CD4-positive, alpha-beta T cell (primary cell): Measurements from ENCODE around the gene SGCE. TPM values are rescaled to one million over a fixed set of nuclear protein-coding genes. Genes with fewer than 3 reads are reported as not detected.

Source experiments
- ATAC-seq: fragments of 200-7000 bp; cut with Tn5 transposase; one replicate; pipeline ENCODE4 v1.10.0; 2022; ENCODE audit warnings: mild to moderate bottlenecking; ENCODE audit not compliant: poor library complexity
- CTCF ChIA-PET: fragments of 350-600 bp; sonication (Branson Sonifier 250); formaldehyde crosslinking; loops from one replicate; lab custom pipeline; 2021; ENCODE audit warnings: antibody characterized with exemption, inconsistent platforms; lab: Charles Lee
- POLR2A ChIA-PET: fragments of 350-600 bp; sonication (Branson Sonifier 250); formaldehyde crosslinking; loops from one replicate; lab custom pipeline; 2021; ENCODE audit warnings: antibody characterized with exemption, inconsistent platforms; lab: Charles Lee
- DNase-seq, 14 experiments: peaks; one replicate each; pipeline ENCODE4 v3.0.0-alpha.2; 2013 to 2020; ENCODE audit warnings: mixed read lengths in 2 of 14
- H3K27ac ChIP-seq, 2 donors: one replicate each; pipeline versions ENCODE4 v1.5.1 to v1.7.0; 2013; ENCODE audit warnings: low read length in 2 of 2, low read depth in 1 of 2, mild to moderate bottlenecking in 1 of 2
- H3K27me3 ChIP-seq, 2 experiments: 1 replicate in 1 of 2; 2 replicates in 1 of 2; pipeline versions ENCODE4 v1.6.1 to v1.7.0; 2013; ENCODE audit warnings: low read length in 2 of 2, control low read depth in 1 of 2, mild to moderate bottlenecking in 1 of 2, moderate library complexity in 1 of 2; ENCODE audit not compliant: insufficient read depth in 2 of 2, control insufficient read depth in 1 of 2
- H3K36me3 ChIP-seq: one replicate; pipeline ENCODE4 v1.6.1; 2013; ENCODE audit warnings: low read length, control low read depth; ENCODE audit not compliant: insufficient read depth
- H3K4me1 ChIP-seq: one replicate; pipeline ENCODE4 v1.6.1; 2013; ENCODE audit warnings: low read length, control low read depth; ENCODE audit not compliant: insufficient read depth
- H3K4me3 ChIP-seq: one replicate; pipeline ENCODE4 v1.5.1; 2013; ENCODE audit warnings: mild to moderate bottlenecking, low read length, moderate library complexity
- H3K9me3 ChIP-seq, 2 experiments: 1 replicate in 1 of 2; 2 replicates in 1 of 2; pipeline versions ENCODE4 v1.6.1 to v1.7.0; 2013; ENCODE audit warnings: low read length in 2 of 2, mild to moderate bottlenecking in 2 of 2, control low read depth in 1 of 2, moderate library complexity in 1 of 2; ENCODE audit not compliant: control insufficient read depth in 1 of 2, insufficient read depth in 1 of 2
- H3K27ac Mint-ChIP-seq: one replicate; pipeline ENCODE4 v1.8.0; 2020; ENCODE audit warnings: mixed read lengths
- H3K27me3 Mint-ChIP-seq: one replicate; pipeline ENCODE4 v1.8.0; 2021; ENCODE audit warnings: mixed read lengths
- H3K36me3 Mint-ChIP-seq: one replicate; pipeline ENCODE4 v1.8.0; 2021; ENCODE audit warnings: low read depth, mixed read lengths
- H3K4me1 Mint-ChIP-seq: one replicate; pipeline ENCODE4 v1.8.0; 2021; ENCODE audit warnings: low read depth, mixed read lengths
- H3K4me3 Mint-ChIP-seq: one replicate; pipeline ENCODE4 v1.8.0; 2020; ENCODE audit warnings: mild to moderate bottlenecking, mixed read lengths
- H3K9me3 Mint-ChIP-seq: one replicate; pipeline ENCODE4 v1.8.0; 2020; ENCODE audit warnings: mixed read lengths
- intact Hi-C, 2 experiments: fragments of 100-400 bp; cut with DNase I in 1 of 2; cut with micrococcal nuclease in 1 of 2; formaldehyde crosslinking; loops; one replicate each; pipeline versions ENCODE4 v1.15.1 to v1.9.0; 2023 to 2025; cut with DNase I, micrococcal nuclease
- total RNA-seq, 174 experiments: library from RNA in 2 of 174; stranded (reverse) in 2 of 174; gene quantifications; one replicate each; pipeline ENCODE4 v1.2.3 and lab custom pipeline; 2021 to 2026
- TF ChIP-seq, protein P1 (sequence below): fragments of 200-600 bp; IDR thresholded peaks from one replicate; pipeline ENCODE4 v1.8.0; 2022; ENCODE audit warnings: antibody characterized with exemption, mild to moderate bottlenecking

Gene SGCE
- total RNA-seq, 2 experiments from 2014 or later = 0.31 TPM; not detected in 1

DNA sequence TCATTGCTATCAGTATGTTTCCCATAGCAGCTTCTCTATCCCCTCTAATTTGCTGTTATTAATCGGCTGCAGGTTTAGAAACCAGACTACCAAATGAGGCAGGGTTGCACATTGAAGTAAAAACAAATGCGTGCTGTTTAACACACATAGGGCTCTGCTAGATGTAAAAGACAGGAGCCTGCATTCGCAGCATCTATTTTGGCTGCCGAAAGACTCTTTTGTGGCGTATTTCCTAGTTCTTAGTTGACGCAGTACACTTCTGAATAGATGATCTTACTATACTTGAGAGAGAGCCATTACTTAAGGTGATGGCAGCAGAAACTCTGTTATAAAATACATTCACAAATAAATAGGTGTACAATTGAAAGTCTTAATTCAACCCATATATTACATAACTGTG lies 21.4 kb downstream of the SGCE start:
- Mint-ChIP-seq H3K4me3 (no peak overlapping the region), H3K9me3 (no peaks in the 10 kb centered on the region), H3K4me1 (no peaks in the 10 kb centered on the region), H3K27me3 (peaks cover 56% of the 10 kb centered on the region), H3K36me3 (no peaks in the 10 kb centered on the region), H3K27ac (no peak overlapping the region)
- CTCF ChIA-PET = no interaction called here
- no peak overlapping the region for H3K4me3 ChIP-seq
- DNase-seq (no peak), ATAC-seq (no peak)
- TF ChIP-seq, protein P1, sequence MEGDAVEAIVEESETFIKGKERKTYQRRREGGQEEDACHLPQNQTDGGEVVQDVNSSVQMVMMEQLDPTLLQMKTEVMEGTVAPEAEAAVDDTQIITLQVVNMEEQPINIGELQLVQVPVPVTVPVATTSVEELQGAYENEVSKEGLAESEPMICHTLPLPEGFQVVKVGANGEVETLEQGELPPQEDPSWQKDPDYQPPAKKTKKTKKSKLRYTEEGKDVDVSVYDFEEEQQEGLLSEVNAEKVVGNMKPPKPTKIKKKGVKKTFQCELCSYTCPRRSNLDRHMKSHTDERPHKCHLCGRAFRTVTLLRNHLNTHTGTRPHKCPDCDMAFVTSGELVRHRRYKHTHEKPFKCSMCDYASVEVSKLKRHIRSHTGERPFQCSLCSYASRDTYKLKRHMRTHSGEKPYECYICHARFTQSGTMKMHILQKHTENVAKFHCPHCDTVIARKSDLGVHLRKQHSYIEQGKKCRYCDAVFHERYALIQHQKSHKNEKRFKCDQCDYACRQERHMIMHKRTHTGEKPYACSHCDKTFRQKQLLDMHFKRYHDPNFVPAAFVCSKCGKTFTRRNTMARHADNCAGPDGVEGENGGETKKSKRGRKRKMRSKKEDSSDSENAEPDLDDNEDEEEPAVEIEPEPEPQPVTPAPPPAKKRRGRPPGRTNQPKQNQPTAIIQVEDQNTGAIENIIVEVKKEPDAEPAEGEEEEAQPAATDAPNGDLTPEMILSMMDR = no peak
- no peaks in the 10 kb centered on the region for H3K36me3 ChIP-seq
- POLR2A ChIA-PET = no interaction called here
- H3K27me3 ChIP-seq = peaks cover 0 to 11% of the 10 kb centered on the region in 2 experiments
- H3K9me3 ChIP-seq = no peaks in the 10 kb centered on the region
- no peak overlapping the region for H3K27ac ChIP-seq
- H3K4me1 ChIP-seq = no peaks in the 10 kb centered on the region
- intact Hi-C loops = no loop called here

DNA sequence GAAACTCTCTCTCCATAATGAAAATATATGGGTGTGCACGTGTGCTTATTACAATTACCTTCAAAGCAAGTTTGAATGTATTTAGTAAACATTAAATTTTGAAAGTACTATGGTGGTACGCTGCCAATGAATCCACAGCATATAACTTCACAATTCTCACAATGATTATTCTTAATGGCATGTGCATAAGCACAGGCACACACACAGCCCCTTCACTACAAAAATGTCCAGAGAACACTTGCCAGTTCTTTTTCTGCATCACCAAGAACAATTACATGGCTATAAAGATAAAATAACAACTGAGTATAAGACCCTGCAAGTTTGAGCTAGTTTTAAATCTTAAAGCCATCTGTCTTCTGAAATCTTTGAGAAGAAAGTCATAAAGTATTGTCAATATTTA lies 22.2 kb downstream of the SGCE start:
- peaks cover 53% of the 10 kb centered on the region for H3K27me3 Mint-ChIP-seq
- TF ChIP-seq, protein P1 = no peak
- CTCF ChIA-PET = no interaction called here

DNA sequence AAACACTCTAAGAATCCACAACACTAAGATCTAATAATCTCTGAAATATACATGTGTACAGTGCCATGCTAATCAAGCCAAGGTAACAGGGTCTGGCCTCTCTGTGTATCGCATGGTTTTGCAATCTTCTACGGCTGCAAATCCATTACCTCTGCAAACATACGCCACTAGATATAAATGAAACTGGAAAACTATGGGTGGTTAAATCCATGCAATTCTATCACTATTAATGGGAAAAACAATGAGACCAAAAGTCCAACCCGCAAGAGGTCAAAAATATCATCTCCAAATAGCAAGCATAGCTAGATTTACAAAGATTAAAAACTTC lies 23.0 kb downstream of the SGCE start:
- H3K4me3 Mint-ChIP-seq = no peak overlapping the region

More for the DNA sequence above, 22.2 kb downstream of the SGCE start:
- H3K36me3 ChIP-seq = no peaks in the 10 kb centered on the region
- no peaks in the 10 kb centered on the region for H3K9me3 ChIP-seq
- Mint-ChIP-seq H3K27ac (no peak overlapping the region), H3K36me3 (no peaks in the 10 kb centered on the region), H3K4me1 (no peaks in the 10 kb centered on the region), H3K4me3 (no peak overlapping the region), H3K9me3 (no peaks in the 10 kb centered on the region)
- H3K27ac ChIP-seq = no peak overlapping the region
- no peak for ATAC-seq
- H3K4me1 ChIP-seq = no peaks in the 10 kb centered on the region
- POLR2A ChIA-PET = no interaction called here
- no peak overlapping the region for H3K4me3 ChIP-seq
- intact Hi-C loops = no loop called here
- DNase-seq = no peak
- peaks cover 0 to 4% of the 10 kb centered on the region in 2 experiments for H3K27me3 ChIP-seq

More for the DNA sequence above, 23.0 kb downstream of the SGCE start:
- Mint-ChIP-seq H3K4me1 (no peaks in the 10 kb centered on the region), H3K27me3 (peaks cover 50% of the 10 kb centered on the region), H3K36me3 (no peaks in the 10 kb centered on the region), H3K27ac (no peak overlapping the region), H3K9me3 (no peaks in the 10 kb centered on the region)
- POLR2A ChIA-PET = no interaction called here
- intact Hi-C loops = no loop called here
- TF ChIP-seq, protein P1 = no peak
- CTCF ChIA-PET = no interaction called here
- H3K27me3 ChIP-seq = peaks cover 0 to 2% of the 10 kb centered on the region in 2 experiments
- no peaks in the 10 kb centered on the region for H3K4me1 ChIP-seq
- DNase-seq = no peak
- H3K36me3 ChIP-seq = no peaks in the 10 kb centered on the region
- no peaks in the 10 kb centered on the region for H3K9me3 ChIP-seq
- no peak overlapping the region for H3K4me3 ChIP-seq
- ATAC-seq = no peak
- H3K27ac ChIP-seq = no peak overlapping the region
